Measurements from ENCODE around the gene MIS12. TPM values are rescaled to one million over a fixed set of nuclear protein-coding genes. Genes with fewer than 3 reads are reported as not detected.

Gene MIS12
- total RNA-seq, 4 donors from 2014 or later = 6.2 to 28.8 (median 14.8) TPM

- Histone ChIP-seq H3K27ac (no peak overlapping the region), H3K9me3 (no peaks in the 10 kb centered on the region), H3K4me1 (no peaks in the 10 kb centered on the region), H3K4me3 (no peak overlapping the region), H3K36me3 (peaks cover 0 to 38% (median 0%) of the 10 kb centered on the region in 3 donors), H3K27me3 (no peaks in the 10 kb centered on the region)
- 71 to 79% methylated on average over 17 of the region's 17 CpGs for WGBS, 2 donors
- no peak for DNase-seq
- intact Hi-C loops (cut with DNase I) = no loop called here
- TF ChIP-seq, protein P1, sequence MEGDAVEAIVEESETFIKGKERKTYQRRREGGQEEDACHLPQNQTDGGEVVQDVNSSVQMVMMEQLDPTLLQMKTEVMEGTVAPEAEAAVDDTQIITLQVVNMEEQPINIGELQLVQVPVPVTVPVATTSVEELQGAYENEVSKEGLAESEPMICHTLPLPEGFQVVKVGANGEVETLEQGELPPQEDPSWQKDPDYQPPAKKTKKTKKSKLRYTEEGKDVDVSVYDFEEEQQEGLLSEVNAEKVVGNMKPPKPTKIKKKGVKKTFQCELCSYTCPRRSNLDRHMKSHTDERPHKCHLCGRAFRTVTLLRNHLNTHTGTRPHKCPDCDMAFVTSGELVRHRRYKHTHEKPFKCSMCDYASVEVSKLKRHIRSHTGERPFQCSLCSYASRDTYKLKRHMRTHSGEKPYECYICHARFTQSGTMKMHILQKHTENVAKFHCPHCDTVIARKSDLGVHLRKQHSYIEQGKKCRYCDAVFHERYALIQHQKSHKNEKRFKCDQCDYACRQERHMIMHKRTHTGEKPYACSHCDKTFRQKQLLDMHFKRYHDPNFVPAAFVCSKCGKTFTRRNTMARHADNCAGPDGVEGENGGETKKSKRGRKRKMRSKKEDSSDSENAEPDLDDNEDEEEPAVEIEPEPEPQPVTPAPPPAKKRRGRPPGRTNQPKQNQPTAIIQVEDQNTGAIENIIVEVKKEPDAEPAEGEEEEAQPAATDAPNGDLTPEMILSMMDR (IDR thresholded peaks at IDR 0.05) = no peak
- TF ChIP-seq POLR2A (IDR thresholded peaks at IDR 0.05) = no peak
Measured at GRCh38 chr17:5511401-5512225, 25.2 kb downstream of the MIS12 start.

DNA sequence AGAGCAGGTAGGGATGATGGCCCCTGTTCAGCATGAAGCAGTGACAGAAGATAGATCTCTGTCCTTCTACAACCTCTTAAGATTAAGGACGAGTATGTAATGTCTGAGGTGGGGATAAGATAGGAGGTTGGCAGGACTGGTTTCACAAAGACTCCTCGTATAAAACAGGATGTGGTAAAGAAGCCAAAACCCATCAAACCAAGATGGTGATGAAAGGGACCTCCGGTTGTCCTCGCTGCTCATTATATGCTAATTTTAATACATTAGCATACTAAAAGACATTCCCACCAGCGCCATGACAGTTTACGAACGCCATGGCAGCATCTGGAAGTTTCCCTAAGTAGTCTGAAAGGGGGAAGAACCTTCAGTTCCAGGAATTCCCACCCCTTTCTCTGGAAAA is 27.3 kb downstream of the MIS12 start:
- H3K9me3 ChIP-seq = no peaks in the 10 kb centered on the region
- H3K36me3 ChIP-seq = peaks cover 0 to 52% (median 0%) of the 10 kb centered on the region in 3 donors
- DNase-seq = no peak
- no peak for TF ChIP-seq POLR2A (IDR thresholded peaks at IDR 0.05)
- TF ChIP-seq, protein P1 (IDR thresholded peaks at IDR 0.05) = no peak
- no peaks in the 10 kb centered on the region for H3K4me1 ChIP-seq
- no peaks in the 10 kb centered on the region for H3K27me3 ChIP-seq
- 71 to 79% methylated on average over 7 of the region's 7 CpGs for WGBS, 2 donors
- no peak overlapping the region for H3K27ac ChIP-seq
- H3K4me3 ChIP-seq = no peak overlapping the region
- intact Hi-C loops (cut with DNase I) = no loop called here

DNA sequence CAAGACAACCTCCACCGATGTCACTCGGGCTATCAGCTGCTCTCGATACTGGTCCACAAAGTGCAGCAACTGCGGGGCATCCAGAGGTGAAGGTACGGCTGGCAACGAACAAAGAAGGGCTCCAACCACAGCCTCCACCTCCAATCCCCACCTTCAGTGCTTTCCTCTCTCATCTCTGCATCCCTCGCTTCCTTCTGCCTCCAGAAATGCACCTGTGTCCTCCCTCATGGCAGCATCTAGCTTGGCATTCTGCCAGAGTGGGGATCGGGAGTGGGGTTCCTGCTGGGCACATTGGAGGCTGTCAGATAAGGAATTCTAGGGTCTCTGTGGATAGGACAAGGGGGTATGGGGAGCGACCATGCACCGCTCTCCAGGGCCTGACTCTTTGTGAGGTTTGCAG is 28.6 kb downstream of the MIS12 start:
- H3K27ac ChIP-seq = no peak overlapping the region
- H3K27me3 ChIP-seq = no peaks in the 10 kb centered on the region
- H3K4me3 ChIP-seq = no peak overlapping the region
- DNase-seq = no peak
- H3K36me3 ChIP-seq = peaks cover 0 to 52% (median 0%) of the 10 kb centered on the region in 3 donors
- TF ChIP-seq, protein P1 (IDR thresholded peaks at IDR 0.05) = no peak
- TF ChIP-seq POLR2A (IDR thresholded peaks at IDR 0.05) = no peak
- no peaks in the 10 kb centered on the region for H3K9me3 ChIP-seq
- intact Hi-C loops (cut with DNase I) = no loop called here
- H3K4me1 ChIP-seq = no peaks in the 10 kb centered on the region
- 96 to 97% methylated on average over 7 of the region's 10 CpGs for WGBS, 2 donors

DNA sequence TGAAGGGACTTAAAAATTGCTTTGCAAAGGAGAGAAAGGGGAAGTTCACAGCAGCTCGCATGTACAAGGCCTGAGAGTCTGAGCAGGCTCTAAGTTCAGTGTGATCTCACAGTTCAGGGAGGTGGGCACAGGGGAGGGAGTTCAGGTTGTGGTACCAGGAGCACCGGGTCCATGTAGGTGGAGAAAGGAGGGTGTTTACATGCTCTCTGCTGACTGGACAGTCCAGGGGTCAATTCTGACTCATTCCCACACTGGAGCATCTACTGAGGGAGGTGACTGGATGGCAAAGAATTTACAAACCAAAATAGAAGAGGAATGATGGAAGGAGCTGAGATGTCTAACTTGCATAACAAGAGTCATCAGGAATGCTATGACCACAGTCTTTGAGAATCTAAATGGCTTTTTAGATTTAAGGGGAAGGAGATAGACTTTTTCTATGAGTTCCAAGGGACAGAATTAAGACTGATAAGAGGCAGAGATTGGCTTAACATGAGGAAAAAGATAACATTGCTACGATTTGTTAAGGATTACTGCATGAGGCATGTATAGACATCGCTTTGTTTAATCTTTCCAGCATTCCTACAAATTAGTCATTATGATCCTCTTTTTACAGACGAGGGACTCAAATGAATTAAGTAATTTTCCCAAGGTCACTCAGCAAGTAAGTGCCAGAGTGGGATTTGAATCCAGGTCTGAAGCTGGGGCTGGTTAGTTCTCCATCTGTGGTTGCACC is 29.9 kb downstream of the MIS12 start:
- no peaks in the 10 kb centered on the region for H3K27me3 ChIP-seq
- H3K4me1 ChIP-seq = no peaks in the 10 kb centered on the region
- no peak for DNase-seq
- 39 to 49% methylated on average over 5 of the region's 5 CpGs for WGBS, 2 donors
- intact Hi-C loops (cut with DNase I) = no loop called here
- H3K27ac ChIP-seq = peak overlapping the region in 2 of 4 donors; percentile 17 to 43
- no peaks in the 10 kb centered on the region for H3K9me3 ChIP-seq
- H3K36me3 ChIP-seq = peaks cover 0 to 56% (median 0%) of the 10 kb centered on the region in 3 donors
- TF ChIP-seq, protein P1 (IDR thresholded peaks at IDR 0.05) = no peak
- H3K4me3 ChIP-seq = no peak overlapping the region

DNA sequence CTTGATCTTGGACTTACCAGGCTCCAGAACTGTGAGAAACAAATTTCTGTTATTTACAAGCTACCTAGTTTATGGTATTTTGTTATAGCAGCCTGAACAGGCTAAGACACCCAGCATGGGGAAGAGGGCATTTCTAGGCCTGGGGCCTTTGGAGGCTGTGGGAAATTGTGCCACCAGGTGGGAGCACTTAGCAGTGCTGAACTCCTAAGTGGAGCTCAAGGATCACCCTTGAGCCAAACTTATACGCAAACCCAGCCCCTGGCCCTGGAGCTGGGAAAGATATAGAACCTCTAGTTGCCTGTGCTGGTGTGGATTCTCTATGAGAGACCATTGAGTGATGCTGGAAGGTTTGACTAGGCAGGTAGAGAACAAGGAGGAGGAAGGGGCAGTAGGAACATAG is 36.1 kb downstream of the MIS12 start:
- Histone ChIP-seq H3K4me1 (peaks cover 0 to 11% (median 0%) of the 10 kb centered on the region in 3 donors), H3K27me3 (no peaks in the 10 kb centered on the region), H3K36me3 (peaks cover 0 to 73% (median 6%) of the 10 kb centered on the region in 3 donors), H3K9me3 (no peaks in the 10 kb centered on the region), H3K4me3 (no peak overlapping the region), H3K27ac (no peak overlapping the region)
- TF ChIP-seq POLR2A (IDR thresholded peaks at IDR 0.05) = no peak
- TF ChIP-seq, protein P1 (IDR thresholded peaks at IDR 0.05) = no peak
- DNase-seq = no peak
- WGBS, 2 donors = 88 to 100% methylated on average over 1 of the region's 1 CpG
- intact Hi-C loops (cut with DNase I) = no loop called here
